22Rv1 (cell line): ENCODE measurements around the gene SH3RF1.

Experiments used
- ZFX ChIP-seq: fragments of 450-650 bp; IDR thresholded peaks from 2 replicates; pipeline ENCODE4 v1.6.1; 2017; ENCODE audit warnings: antibody characterized with exemption, borderline replicate concordance
- TF ChIP-seq, protein P1 (sequence below): fragments of 450-650 bp; IDR thresholded peaks from 2 replicates; pipeline ENCODE4 v1.5.1; 2017; ENCODE audit warnings: mild to moderate bottlenecking

DNA sequence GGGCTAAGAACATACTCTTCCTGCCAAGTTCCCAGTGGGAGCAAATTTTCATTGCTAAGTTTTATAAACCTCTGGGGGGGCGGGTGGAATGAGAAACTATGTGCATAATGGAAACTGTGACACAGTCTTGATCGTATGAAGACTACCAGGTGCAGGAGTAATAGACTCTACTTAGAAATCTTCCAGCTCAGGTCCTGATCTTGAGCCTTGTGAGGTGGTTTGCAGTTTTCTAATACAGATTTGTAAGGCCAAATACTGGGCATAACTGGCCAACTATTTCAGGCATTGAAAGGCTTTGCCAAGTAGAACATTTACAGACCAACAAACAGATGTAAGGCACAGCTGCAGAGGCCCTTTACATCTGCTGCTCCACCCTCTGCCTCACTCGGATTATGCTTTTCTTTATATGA lies 171.0 kb downstream of the SH3RF1 start:
- TF ChIP-seq ZFX, result no peak
- TF ChIP-seq, protein P1, sequence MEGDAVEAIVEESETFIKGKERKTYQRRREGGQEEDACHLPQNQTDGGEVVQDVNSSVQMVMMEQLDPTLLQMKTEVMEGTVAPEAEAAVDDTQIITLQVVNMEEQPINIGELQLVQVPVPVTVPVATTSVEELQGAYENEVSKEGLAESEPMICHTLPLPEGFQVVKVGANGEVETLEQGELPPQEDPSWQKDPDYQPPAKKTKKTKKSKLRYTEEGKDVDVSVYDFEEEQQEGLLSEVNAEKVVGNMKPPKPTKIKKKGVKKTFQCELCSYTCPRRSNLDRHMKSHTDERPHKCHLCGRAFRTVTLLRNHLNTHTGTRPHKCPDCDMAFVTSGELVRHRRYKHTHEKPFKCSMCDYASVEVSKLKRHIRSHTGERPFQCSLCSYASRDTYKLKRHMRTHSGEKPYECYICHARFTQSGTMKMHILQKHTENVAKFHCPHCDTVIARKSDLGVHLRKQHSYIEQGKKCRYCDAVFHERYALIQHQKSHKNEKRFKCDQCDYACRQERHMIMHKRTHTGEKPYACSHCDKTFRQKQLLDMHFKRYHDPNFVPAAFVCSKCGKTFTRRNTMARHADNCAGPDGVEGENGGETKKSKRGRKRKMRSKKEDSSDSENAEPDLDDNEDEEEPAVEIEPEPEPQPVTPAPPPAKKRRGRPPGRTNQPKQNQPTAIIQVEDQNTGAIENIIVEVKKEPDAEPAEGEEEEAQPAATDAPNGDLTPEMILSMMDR, result no peak
